Osteoblast (primary cell): ENCODE data around the gene MMD2. TPM values are rescaled to one million over a fixed set of nuclear protein-coding genes. Genes with fewer than 3 reads are reported as not detected.
A peak's percentile ranks its signal among the peaks of the same experiment; 100 is the strongest.
"Not testable (repeated sequence)": the region's sequence is repeated elsewhere in the genome, so short reads cannot be mapped to it uniquely, and the experiment has no call there.

ENCODE experiments used
- DNase-seq: peaks from one replicate; pipeline ENCODE4 v3.0.0; 2011; ENCODE audit warnings: low spot score, mixed read lengths; ENCODE audit not compliant: insufficient read length; ENCODE audit errors: missing footprints
- H2AFZ ChIP-seq: 2 replicates; pipeline ENCODE4 v1.6.0; 2011; ENCODE audit warnings: mild to moderate bottlenecking, low read length
- H3K27ac ChIP-seq: 2 replicates; pipeline ENCODE4 v1.5.1; 2011; ENCODE audit warnings: mild to moderate bottlenecking, low read depth, low read length, moderate library complexity
- H3K27me3 ChIP-seq: 2 replicates; pipeline ENCODE4 v1.6.0; 2012; ENCODE audit warnings: mild to moderate bottlenecking, control low read depth, inconsistent platforms, low read length, moderate library complexity; ENCODE audit not compliant: insufficient read depth
- H3K36me3 ChIP-seq: 2 replicates; pipeline ENCODE4 v1.5.1; 2011; ENCODE audit warnings: mild to moderate bottlenecking, low read length, control low read depth, moderate library complexity; ENCODE audit not compliant: insufficient read depth
- H3K4me1 ChIP-seq: 2 replicates; pipeline ENCODE4 v1.5.1; 2011; ENCODE audit warnings: mild to moderate bottlenecking, low read length, control low read depth, moderate library complexity; ENCODE audit not compliant: insufficient read depth
- H3K4me2 ChIP-seq: 2 replicates; pipeline ENCODE4 v1.6.0; 2011; ENCODE audit warnings: mild to moderate bottlenecking, low read length; ENCODE audit not compliant: insufficient read depth
- H3K4me3 ChIP-seq: fragments of 200-600 bp; sonication (generic); 3 replicates; pipeline ENCODE4 v1.5.1; 2012; ENCODE audit warnings: mild to moderate bottlenecking, low read length, inconsistent platforms; ENCODE audit not compliant: insufficient read depth
- H3K79me2 ChIP-seq: 2 replicates; pipeline ENCODE4 v1.6.0; 2012; ENCODE audit warnings: mild to moderate bottlenecking, low read length, control low read depth, inconsistent platforms; ENCODE audit not compliant: insufficient read depth
- H3K9me3 ChIP-seq: 2 replicates; pipeline ENCODE4 v1.5.1; 2011; ENCODE audit warnings: low read depth, low read length, control low read depth
- H4K20me1 ChIP-seq: 2 replicates; pipeline ENCODE4 v1.6.0; 2012; ENCODE audit warnings: mild to moderate bottlenecking, low read length, control low read depth; ENCODE audit not compliant: insufficient read depth
- total RNA-seq: library from RNA; depleted of rRNA; stranded (reverse); fragments of >200 nt; gene quantifications from 2 replicates; pipeline ENCODE4 v1.2.3, GENCODE V29; 2012
- TF ChIP-seq, protein P1 (sequence below): IDR thresholded peaks from 2 replicates; pipeline ENCODE4 v1.5.1; 2011; ENCODE audit warnings: mild to moderate bottlenecking, low read depth, low read length, moderate library complexity; ENCODE audit errors: extremely low read depth

MMD2 gene
- total RNA-seq, 1 donor: not detected

DNA sequence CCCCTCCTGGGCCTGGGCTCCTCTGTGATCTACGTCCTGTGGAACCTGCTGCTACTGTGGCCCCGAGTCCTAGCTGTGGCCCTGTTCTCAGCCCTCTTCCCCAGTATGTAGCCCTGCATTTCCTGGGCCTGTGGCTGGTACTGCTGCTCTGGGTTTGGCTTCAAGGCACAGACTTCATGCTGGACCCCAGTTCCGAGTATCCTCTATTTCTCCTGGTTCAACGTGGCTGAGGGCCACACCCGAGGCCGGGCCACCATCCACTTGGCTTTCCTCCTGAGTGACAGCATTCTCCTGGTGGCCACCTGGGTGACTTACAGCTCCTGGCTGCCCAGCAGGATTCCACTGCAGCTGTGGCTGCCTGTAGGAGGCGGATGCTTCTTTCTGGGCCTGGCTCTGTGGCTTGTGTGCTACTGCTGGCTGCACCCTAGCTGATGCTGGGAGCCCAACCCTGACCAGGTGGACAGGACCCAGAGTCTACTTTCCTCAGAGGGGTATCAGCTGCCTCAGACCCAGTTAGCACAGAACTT is 37.8 kb upstream of the MMD2 start:
- Histone ChIP-seq H3K27me3 (no peaks in the 10 kb centered on the region), H3K4me3 (no peak overlapping the region), H2AFZ (no peak overlapping the region), H3K4me1 (no peaks in the 10 kb centered on the region), H3K36me3 (peaks cover 58% of the 10 kb centered on the region), H3K4me2 (no peak overlapping the region), H4K20me1 (peaks cover 13% of the 10 kb centered on the region), H3K79me2 (peaks cover 1% of the 10 kb centered on the region), H3K27ac (no peak overlapping the region), H3K9me3 (no peaks in the 10 kb centered on the region)
- TF ChIP-seq, protein P1, sequence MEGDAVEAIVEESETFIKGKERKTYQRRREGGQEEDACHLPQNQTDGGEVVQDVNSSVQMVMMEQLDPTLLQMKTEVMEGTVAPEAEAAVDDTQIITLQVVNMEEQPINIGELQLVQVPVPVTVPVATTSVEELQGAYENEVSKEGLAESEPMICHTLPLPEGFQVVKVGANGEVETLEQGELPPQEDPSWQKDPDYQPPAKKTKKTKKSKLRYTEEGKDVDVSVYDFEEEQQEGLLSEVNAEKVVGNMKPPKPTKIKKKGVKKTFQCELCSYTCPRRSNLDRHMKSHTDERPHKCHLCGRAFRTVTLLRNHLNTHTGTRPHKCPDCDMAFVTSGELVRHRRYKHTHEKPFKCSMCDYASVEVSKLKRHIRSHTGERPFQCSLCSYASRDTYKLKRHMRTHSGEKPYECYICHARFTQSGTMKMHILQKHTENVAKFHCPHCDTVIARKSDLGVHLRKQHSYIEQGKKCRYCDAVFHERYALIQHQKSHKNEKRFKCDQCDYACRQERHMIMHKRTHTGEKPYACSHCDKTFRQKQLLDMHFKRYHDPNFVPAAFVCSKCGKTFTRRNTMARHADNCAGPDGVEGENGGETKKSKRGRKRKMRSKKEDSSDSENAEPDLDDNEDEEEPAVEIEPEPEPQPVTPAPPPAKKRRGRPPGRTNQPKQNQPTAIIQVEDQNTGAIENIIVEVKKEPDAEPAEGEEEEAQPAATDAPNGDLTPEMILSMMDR: no peak
- no peak for DNase-seq

DNA sequence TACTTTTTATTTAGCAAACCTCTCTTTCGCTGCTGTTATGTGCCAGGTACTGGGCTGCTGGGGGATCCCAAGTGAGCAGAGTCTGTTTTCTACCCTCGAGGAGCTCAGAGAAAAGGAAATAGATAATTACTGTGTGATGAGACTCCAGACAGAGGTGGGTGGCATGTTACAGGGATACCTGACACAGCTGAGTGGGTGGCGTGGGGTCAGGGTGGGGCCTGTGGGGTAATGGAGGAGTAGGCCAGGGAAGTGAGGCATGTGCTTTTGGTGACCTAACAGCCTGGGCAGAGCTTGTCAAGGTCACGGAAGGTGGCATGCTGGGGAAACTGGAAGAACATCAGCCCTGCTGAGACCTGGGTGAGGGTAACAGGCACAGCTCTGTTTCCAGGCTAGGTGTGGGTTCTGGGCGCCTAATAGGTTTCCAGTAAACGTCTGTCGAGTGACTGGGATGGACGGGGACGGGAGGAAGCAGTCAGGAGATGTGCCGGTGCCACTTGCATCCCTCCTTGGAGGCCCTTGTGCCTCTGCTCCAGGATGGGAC is 36.5 kb upstream of the MMD2 start:
- H3K36me3 ChIP-seq: peaks cover 66% of the 10 kb centered on the region
- peaks cover 12% of the 10 kb centered on the region for H4K20me1 ChIP-seq
- no peaks in the 10 kb centered on the region for H3K9me3 ChIP-seq
- no peak overlapping the region for H2AFZ ChIP-seq
- H3K79me2 ChIP-seq: peaks cover 2% of the 10 kb centered on the region
- DNase-seq: no peak
- H3K27ac ChIP-seq: no peak overlapping the region
- H3K27me3 ChIP-seq: no peaks in the 10 kb centered on the region
- H3K4me3 ChIP-seq: no peak overlapping the region
- TF ChIP-seq, protein P1: no peak
- H3K4me1 ChIP-seq: no peaks in the 10 kb centered on the region
- H3K4me2 ChIP-seq: no peak overlapping the region

DNA sequence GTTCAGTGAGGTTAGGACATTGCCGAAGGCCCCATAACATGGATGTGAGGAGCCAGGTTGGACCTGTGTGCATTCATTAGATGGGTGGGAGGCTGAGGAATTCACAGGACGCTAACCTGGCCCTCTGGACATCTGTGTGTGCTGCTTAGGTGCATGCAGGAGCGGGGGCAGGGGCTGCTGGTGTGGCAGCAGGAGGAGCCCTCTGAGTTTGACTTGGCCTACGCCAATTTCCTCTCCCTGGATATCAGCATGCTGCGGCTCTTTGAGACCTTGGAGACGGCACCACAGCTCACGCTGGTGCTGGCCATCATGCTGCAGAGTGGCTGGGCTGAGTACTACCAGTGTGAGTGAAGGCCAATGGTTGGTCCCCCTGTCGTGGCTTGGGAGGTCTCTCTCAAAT is 34.5 kb upstream of the MMD2 start:
- H3K4me3 ChIP-seq: no peak overlapping the region
- H3K27me3 ChIP-seq: no peaks in the 10 kb centered on the region
- no peak overlapping the region for H3K4me2 ChIP-seq
- TF ChIP-seq, protein P1: no peak
- peaks cover 2% of the 10 kb centered on the region for H3K79me2 ChIP-seq
- peaks cover 12% of the 10 kb centered on the region for H4K20me1 ChIP-seq
- H3K9me3 ChIP-seq: no peaks in the 10 kb centered on the region
- H3K27ac ChIP-seq: no peak overlapping the region
- no peaks in the 10 kb centered on the region for H3K4me1 ChIP-seq
- H2AFZ ChIP-seq: no peak overlapping the region
- peaks cover 71% of the 10 kb centered on the region for H3K36me3 ChIP-seq
- no peak for DNase-seq

DNA sequence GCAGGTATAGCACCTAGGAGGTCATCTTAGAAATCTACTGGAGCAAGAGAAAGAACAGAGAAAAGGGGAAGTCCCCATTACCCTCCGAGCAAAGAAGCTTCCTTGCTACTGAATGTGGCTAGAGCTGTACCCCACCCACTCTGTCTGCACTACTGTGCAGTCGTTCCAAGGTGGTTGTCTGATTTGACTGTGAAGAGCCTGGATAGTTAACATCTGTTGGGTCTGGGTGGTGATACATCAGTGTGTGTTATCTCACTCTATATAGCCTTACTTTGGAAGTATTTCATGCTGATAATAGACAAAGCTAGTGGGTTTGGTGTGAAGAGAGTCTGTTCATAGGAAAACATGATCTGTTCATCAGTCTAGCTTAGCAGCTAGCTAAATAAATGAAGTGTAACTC is 23.8 kb upstream of the MMD2 start:
- not testable (repeated sequence) for H3K4me3 ChIP-seq, H3K27ac ChIP-seq, DNase-seq, H2AFZ ChIP-seq, H3K4me2 ChIP-seq, H3K27me3 ChIP-seq, H3K4me1 ChIP-seq, H3K9me3 ChIP-seq
- H3K79me2 ChIP-seq: peaks cover 55% of the 10 kb centered on the region
- peaks cover 19% of the 10 kb centered on the region for H4K20me1 ChIP-seq
- H3K36me3 ChIP-seq: peaks cover 59% of the 10 kb centered on the region

DNA sequence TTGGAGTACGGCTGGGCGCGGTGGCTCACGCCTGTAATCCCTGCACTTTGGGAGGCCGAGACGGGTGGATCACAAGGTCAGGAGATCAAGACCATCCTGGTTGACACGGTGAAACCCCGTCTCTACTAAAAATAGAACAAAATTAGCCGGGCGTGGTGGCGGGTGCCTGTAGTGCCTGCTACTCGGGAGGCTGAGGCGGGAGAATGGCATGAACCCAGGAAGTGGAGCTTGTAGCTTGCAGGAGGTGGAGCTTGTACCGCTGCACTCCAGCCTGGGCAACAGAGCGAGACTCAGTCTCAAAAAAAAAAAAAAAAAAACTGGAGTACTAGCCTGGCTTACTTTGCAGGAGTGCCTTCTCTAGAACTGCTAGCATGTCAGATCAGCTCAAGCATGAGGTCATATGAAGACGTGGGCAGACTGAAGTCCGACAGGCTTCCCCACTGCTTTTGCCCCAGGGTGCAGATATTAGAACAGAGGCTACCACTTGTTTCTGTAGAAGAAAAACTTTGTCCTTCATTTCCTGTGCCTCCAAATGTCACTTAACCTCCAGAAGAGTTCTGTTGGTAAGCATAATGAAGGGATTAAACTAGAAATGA is 22.4 kb upstream of the MMD2 start:
- peaks cover 63% of the 10 kb centered on the region for H3K36me3 ChIP-seq
- H3K27me3 ChIP-seq, H3K4me2 ChIP-seq, H3K9me3 ChIP-seq, H3K4me1 ChIP-seq, H2AFZ ChIP-seq, DNase-seq, H3K27ac ChIP-seq, H3K4me3 ChIP-seq: not testable (repeated sequence)
- peaks cover 23% of the 10 kb centered on the region for H4K20me1 ChIP-seq
- H3K79me2 ChIP-seq: peaks cover 68% of the 10 kb centered on the region

DNA sequence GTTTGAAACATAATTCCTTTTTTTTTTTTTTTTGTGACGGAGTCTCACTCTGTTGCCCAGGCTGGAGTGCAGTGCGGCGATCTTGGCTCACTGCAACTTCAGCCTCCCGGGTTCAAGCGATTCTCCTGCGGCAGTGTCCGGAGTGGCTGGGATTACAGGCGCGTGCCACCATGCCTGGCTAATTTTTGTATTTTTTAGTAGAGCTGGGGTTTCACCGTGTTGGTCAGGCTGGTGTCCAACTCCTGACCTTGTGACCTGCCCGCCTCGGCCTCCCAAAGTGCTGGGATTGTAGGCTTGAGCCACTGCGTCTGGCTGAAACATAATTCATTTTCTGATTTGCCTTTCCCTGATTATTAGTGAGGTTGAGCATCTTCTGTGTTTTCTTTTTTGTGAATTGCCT is 16.6 kb upstream of the MMD2 start:
- not testable (repeated sequence) for H3K27me3 ChIP-seq, H3K27ac ChIP-seq, H3K4me1 ChIP-seq, DNase-seq, H3K9me3 ChIP-seq, H3K4me3 ChIP-seq, H2AFZ ChIP-seq
- Histone ChIP-seq H3K36me3 (peaks cover 39% of the 10 kb centered on the region), H3K79me2 (peaks cover 62% of the 10 kb centered on the region), H4K20me1 (peaks cover 26% of the 10 kb centered on the region), H3K4me2 (peak overlapping the region; percentile 78)
